Central memory CD4-positive, alpha-beta T cell (primary cell): ENCODE measurements around the gene ACTBL2.
A peak's percentile ranks its signal among the peaks of the same experiment; 100 is the strongest.
"Not testable (repeated sequence)": the region's sequence is repeated elsewhere in the genome, so short reads cannot be mapped to it uniquely, and the experiment has no call there.

Experiments
- DNase-seq: peaks from one replicate; pipeline ENCODE4 v3.0.0; 2022

ACTBL2 gene

GRCh38 chr5:57494104-57495098 lies 11.8 kb upstream of the ACTBL2 start:
- no peak for DNase-seq

GRCh38 chr5:57493034-57493433 lies 10.4 kb upstream of the ACTBL2 start:
- no peak for DNase-seq

- no peak for DNase-seq
These were observed 10.0 kb upstream of the ACTBL2 start for GRCh38 chr5:57492632-57493031.

- DNase-seq = no peak
These were observed 8.9 kb upstream of the ACTBL2 start for GRCh38 chr5:57491369-57491965.

- no peak for DNase-seq
These were observed 5.8 kb upstream of the ACTBL2 start for GRCh38 chr5:57488215-57488955.

- DNase-seq = no peak
These were observed 3.5 kb upstream of the ACTBL2 start for GRCh38 chr5:57486027-57486602.

GRCh38 chr5:57478826-57479225 lies 3.8 kb downstream of the ACTBL2 start:
- no peak for DNase-seq

GRCh38 chr5:57476601-57477056 lies 6.0 kb downstream of the ACTBL2 start:
- no peak for DNase-seq

- DNase-seq = no peak
These were observed 12.3 kb downstream of the ACTBL2 start for GRCh38 chr5:57470339-57470738.

GRCh38 chr5:57468481-57469163 lies 14.0 kb downstream of the ACTBL2 start:
- DNase-seq = no peak

- DNase-seq = no peak
These were observed 16.1 kb downstream of the ACTBL2 start for GRCh38 chr5:57466544-57466943.

- DNase-seq = not testable (repeated sequence)
These were observed 22.6 kb downstream of the ACTBL2 start for GRCh38 chr5:57460056-57460455.

GRCh38 chr5:57458443-57458842 lies 24.2 kb downstream of the ACTBL2 start:
- no peak for DNase-seq

- no peak for DNase-seq
These were observed 26.0 kb downstream of the ACTBL2 start for GRCh38 chr5:57456531-57457135.

GRCh38 chr5:57455511-57456455 lies 26.8 kb downstream of the ACTBL2 start:
- no peak for DNase-seq

- DNase-seq = no peak
These were observed 27.7 kb downstream of the ACTBL2 start for GRCh38 chr5:57454896-57455295.

- no peak for DNase-seq
These were observed 28.9 kb downstream of the ACTBL2 start for GRCh38 chr5:57453728-57454127.

GRCh38 chr5:57452885-57453284 lies 29.7 kb downstream of the ACTBL2 start:
- no peak for DNase-seq

GRCh38 chr5:57450991-57451876 lies 31.4 kb downstream of the ACTBL2 start:
- DNase-seq = peak; percentile 5

- DNase-seq = no peak
These were observed 33.9 kb downstream of the ACTBL2 start for GRCh38 chr5:57448751-57449150.
